Astrocyte of the spinal cord (primary cell): Measurements from ENCODE around the gene ST8SIA5.

Source experiments
- DNase-seq: peaks from one replicate; pipeline ENCODE4 v3.0.0; 2011; ENCODE audit warnings: low read depth, low spot score
- H3K4me3 ChIP-seq: 2 replicates; pipeline ENCODE4 v1.5.1; 2011; ENCODE audit warnings: low read depth, mild to moderate bottlenecking, low read length, moderate library complexity
- CTCF ChIP-seq: IDR thresholded peaks from 2 replicates; pipeline ENCODE4 v1.5.1; 2012; ENCODE audit warnings: low read depth, mild to moderate bottlenecking, low read length, inconsistent platforms
- in situ Hi-C: cut with HindIII; loops from 2 replicates; pipeline ENCODE4 v1.10.0; 2017; ENCODE audit warnings: low sequenced_read_pairs

ST8SIA5 gene

DNA sequence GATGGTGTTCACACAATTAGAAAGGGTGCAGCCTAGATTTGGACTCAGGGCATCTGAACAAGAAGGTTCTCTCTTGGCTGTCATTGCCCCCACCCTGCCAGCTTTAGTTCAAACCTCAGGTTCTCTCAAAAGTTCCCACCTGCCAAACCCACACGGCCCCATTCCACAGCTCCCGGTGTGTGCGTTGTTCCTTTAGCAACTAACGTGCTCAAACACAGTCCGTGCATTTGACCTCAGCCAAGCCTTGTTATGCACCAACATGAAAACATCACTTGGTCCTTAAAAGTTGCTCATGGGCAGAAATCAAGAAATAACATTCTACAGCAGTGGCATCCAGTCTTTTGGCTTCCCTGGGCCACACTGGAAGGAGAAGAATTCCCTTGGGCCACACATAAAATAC is 131.8 kb downstream of the ST8SIA5 start:
- DNase-seq = no peak
- TF ChIP-seq CTCF = no peak
- in situ Hi-C loops = no loop called here
- no peak overlapping the region for H3K4me3 ChIP-seq

DNA sequence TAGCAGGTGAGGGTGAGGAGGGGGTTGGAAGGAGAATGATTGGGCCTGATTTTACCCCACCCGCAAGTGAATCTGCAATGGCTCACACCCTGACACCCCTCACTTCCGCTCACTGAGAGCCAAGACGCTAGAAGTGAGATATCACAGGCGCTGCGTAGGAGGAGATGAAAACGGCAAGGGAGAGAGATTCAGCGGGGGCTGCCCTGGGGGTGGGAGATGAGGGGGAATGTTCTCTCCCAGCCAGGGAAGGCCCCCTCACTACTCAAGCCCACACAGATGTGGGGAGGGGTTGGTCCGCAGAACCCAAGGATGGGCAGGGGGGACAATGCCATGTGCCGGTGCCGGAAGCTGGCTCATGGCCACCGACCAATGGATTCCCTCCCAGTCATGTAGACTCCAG is 132.7 kb downstream of the ST8SIA5 start:
- in situ Hi-C loops = no loop called here
- TF ChIP-seq CTCF = no peak
- no peak overlapping the region for H3K4me3 ChIP-seq
- no peak for DNase-seq

DNA sequence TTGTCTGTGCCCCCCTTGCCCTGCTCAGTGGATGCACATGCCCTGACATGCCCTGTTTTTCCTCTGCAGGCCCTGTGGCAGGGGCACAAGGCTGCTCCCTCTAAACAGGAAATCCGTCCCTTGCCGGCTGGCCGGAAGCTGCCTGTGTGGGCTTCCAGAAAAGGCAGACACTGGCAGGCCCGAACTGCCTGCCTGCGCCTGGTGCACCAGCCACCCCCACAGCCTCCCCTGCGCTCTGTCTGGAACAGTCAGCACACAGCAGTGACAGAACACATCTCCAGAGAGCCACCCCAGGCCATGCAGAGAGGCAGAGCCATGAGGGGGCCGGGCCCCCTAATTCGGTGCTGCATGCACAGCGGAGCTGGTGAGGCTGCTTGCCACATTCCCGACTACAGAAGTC is 133.3 kb downstream of the ST8SIA5 start:
- no peak for TF ChIP-seq CTCF
- in situ Hi-C loops = no loop called here
- no peak for DNase-seq
- no peak overlapping the region for H3K4me3 ChIP-seq

GRCh38 chr18:46622999-46623398 is 133.9 kb downstream of the ST8SIA5 start:
- no peak overlapping the region for H3K4me3 ChIP-seq
- in situ Hi-C loops = no loop called here
- peak; percentile 5 for DNase-seq
- peak; percentile 11 for TF ChIP-seq CTCF

DNA sequence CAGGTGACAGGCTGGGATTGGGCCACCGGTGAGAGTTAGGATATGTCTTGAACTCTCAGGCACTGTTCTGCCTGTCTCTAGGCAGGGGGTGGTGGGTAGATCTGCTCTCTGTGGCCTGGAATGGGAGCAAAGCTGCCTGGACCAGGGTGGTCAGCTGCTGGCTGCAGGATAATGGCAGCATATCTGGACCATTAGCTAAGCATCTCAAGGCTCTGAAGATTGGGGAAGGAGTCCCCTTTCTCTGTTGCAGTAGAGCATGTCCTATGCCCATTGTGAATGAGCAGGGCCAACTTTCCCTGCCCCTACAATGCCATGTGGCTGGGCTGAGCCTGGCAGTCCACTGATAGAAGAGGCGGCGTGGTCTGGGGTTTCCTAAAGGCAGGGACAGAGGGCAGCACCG is 134.4 kb downstream of the ST8SIA5 start:
- in situ Hi-C loops = no loop called here
- no peak for TF ChIP-seq CTCF
- H3K4me3 ChIP-seq = no peak overlapping the region
- DNase-seq = no peak

DNA sequence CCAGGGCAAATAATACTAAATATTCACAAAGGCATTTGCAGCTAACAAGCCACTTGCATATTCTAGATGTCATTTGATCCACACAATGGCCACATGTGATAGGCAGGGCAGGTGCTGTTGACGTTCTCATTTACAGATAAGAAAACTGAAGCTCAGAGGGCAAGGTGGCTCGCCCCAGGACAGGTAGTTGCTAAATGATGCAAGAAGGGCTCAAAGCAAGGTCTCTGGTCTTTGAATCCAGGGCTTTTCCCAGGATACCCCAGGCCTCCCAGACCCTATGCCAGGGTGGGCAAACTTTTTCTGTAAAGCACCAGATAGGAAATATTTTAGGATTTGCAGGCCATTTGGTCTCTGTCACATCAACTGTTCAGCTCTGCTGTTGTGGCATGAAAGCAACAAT is 135.0 kb downstream of the ST8SIA5 start:
- in situ Hi-C loops = no loop called here
- H3K4me3 ChIP-seq = no peak overlapping the region
- TF ChIP-seq CTCF = no peak
- DNase-seq = no peak
